B cell (primary cell): ENCODE results near the gene HMGB4. TPM values are rescaled to one million over a fixed set of nuclear protein-coding genes. Genes with fewer than 3 reads are reported as not detected.

Source experiments
- ATAC-seq: fragments of 200-7000 bp; cut with Tn5 transposase; one replicate; pipeline ENCODE4 v1.10.0; 2021; ENCODE audit warnings: low read depth, mild to moderate bottlenecking, moderate number of reproducible peaks, moderate library complexity
- CTCF ChIA-PET: fragments of 350-600 bp; sonication (Branson Sonifier 250); formaldehyde crosslinking; loops from one replicate; lab custom pipeline; 2021; ENCODE audit warnings: antibody characterized with exemption, inconsistent platforms; lab: Charles Lee
- POLR2A ChIA-PET: fragments of 350-600 bp; sonication (Branson Sonifier 250); formaldehyde crosslinking; loops from one replicate; lab custom pipeline; 2021; ENCODE audit warnings: antibody characterized with exemption; lab: Charles Lee
- DNase-seq: peaks from one replicate; pipeline ENCODE4 v3.0.0; 2013
- H2AFZ ChIP-seq: 2 replicates; pipeline ENCODE4 v1.6.1; 2012; ENCODE audit warnings: mild to moderate bottlenecking, low read depth, low read length; ENCODE audit not compliant: insufficient read depth, poor library complexity, severe bottlenecking
- H3K27ac ChIP-seq, 2 donors: 1 replicate in 1 of 2; 2 replicates in 1 of 2; pipeline ENCODE4 v1.5.1; 2012 to 2013; ENCODE audit warnings: low read length in 2 of 2, mild to moderate bottlenecking in 2 of 2, moderate library complexity in 1 of 2
- H3K27me3 ChIP-seq, 4 experiments: fragments of 200-600 bp in 1 of 4; sonication (generic) in 1 of 4; replicated peaks in 1 of 4; 1 replicate in 2 of 4; 2 replicates in 2 of 4; pipeline versions ENCODE4 v1.6.1 to v1.7.0; 2013 to 2016; ENCODE audit warnings: low read length in 3 of 4, mild to moderate bottlenecking in 2 of 4, mixed read lengths in 1 of 4, moderate library complexity in 1 of 4; ENCODE audit not compliant: insufficient read depth in 4 of 4, control insufficient read depth in 3 of 4; ENCODE audit errors: control extremely low read depth in 1 of 4
- H3K36me3 ChIP-seq, 2 experiments: replicated peaks in 1 of 2; 1 replicate in 1 of 2; 2 replicates in 1 of 2; pipeline versions ENCODE4 v1.6.1 to v1.7.1; 2013; ENCODE audit warnings: low read length in 1 of 2; ENCODE audit not compliant: insufficient read depth in 2 of 2, control insufficient read depth in 1 of 2; ENCODE audit errors: control extremely low read depth in 1 of 2, extremely low read depth in 1 of 2
- H3K4me1 ChIP-seq, 2 donors: fragments of 200-600 bp in 1 of 2; sonication (generic) in 1 of 2; 1 replicate in 1 of 2; 2 replicates in 1 of 2; pipeline versions ENCODE4 v1.5.1 to v1.6.1; 2013 to 2017; ENCODE audit warnings: low read length in 2 of 2; ENCODE audit not compliant: control insufficient read depth in 2 of 2, insufficient read depth in 2 of 2
- H3K4me2 ChIP-seq: replicated peaks from 2 replicates; pipeline ENCODE3; 2012; ENCODE audit warnings: mild to moderate bottlenecking, low read depth, low read length; ENCODE audit not compliant: poor library complexity, severe bottlenecking
- H3K4me3 ChIP-seq, 5 experiments: fragments of 200-600 bp in 1 of 5; sonication (generic) in 1 of 5; 1 replicate in 3 of 5; 2 replicates in 2 of 5; pipeline versions ENCODE4 v1.5.1 to v1.7.0; 2011 to 2016; ENCODE audit warnings: low read length in 4 of 5, mild to moderate bottlenecking in 4 of 5, low read depth in 2 of 5, control low read depth in 1 of 5, moderate library complexity in 1 of 5; ENCODE audit not compliant: insufficient read depth in 1 of 5; ENCODE audit errors: control extremely low read depth in 1 of 5, extremely low read depth in 1 of 5
- H3K79me2 ChIP-seq: fragments of 200-600 bp; sonication (generic); one replicate; pipeline ENCODE4 v1.6.0; 2016; ENCODE audit warnings: low read length; ENCODE audit not compliant: control insufficient read depth, insufficient read depth
- H3K9ac ChIP-seq: fragments of 200-600 bp; sonication (generic); 2 replicates; pipeline ENCODE4 v1.6.1; 2017; ENCODE audit warnings: mild to moderate bottlenecking, low read length, moderate library complexity
- H3K9me3 ChIP-seq, 3 donors: one replicate each; pipeline versions ENCODE4 v1.6.1 to v1.7.1; 2013; ENCODE audit warnings: low read length in 2 of 3; ENCODE audit not compliant: control insufficient read depth in 2 of 3, insufficient read depth in 1 of 3; ENCODE audit errors: control extremely low read depth in 1 of 3
- H4K20me1 ChIP-seq: 2 replicates; pipeline ENCODE4 v1.6.0; 2012; ENCODE audit warnings: mild to moderate bottlenecking, low read length; ENCODE audit not compliant: insufficient read depth, control insufficient read depth, poor library complexity, severe bottlenecking
- H3K27ac Mint-ChIP-seq: one replicate; pipeline ENCODE4 v1.8.0; 2021; ENCODE audit warnings: mixed read lengths
- H3K27me3 Mint-ChIP-seq: one replicate; pipeline ENCODE4 v1.8.0; 2021; ENCODE audit warnings: mixed read lengths
- H3K4me1 Mint-ChIP-seq: one replicate; pipeline ENCODE4 v1.8.0; 2021; ENCODE audit warnings: mixed read lengths
- H3K4me3 Mint-ChIP-seq: one replicate; pipeline ENCODE4 v1.8.0; 2021; ENCODE audit warnings: mixed read lengths
- H3K9me3 Mint-ChIP-seq: one replicate; pipeline ENCODE4 v1.8.0; 2022; ENCODE audit warnings: mixed read lengths; ENCODE audit not compliant: insufficient read depth
- EZH2 ChIP-seq: IDR thresholded peaks from 2 replicates; pipeline ENCODE4 v1.6.1; 2012; ENCODE audit warnings: borderline replicate concordance, low read depth, mild to moderate bottlenecking, moderate library complexity, low read length; ENCODE audit not compliant: insufficient read depth, poor library complexity, severe bottlenecking
- WGBS: methylation state at CpG from one replicate; pipeline ENCODE4 v1.1.5; 2013; ENCODE audit warnings: missing lambda C conversion rate; ENCODE audit not compliant: insufficient coverage; 5-methylcytosine and 5-hydroxymethylcytosine counted together
- intact Hi-C: fragments of 100-400 bp; cut with micrococcal nuclease; formaldehyde crosslinking; loops from one replicate; pipeline ENCODE4 v1.10.0; 2022
- polyA plus RNA-seq: library from polyadenylated mRNA; depleted of rRNA; stranded (reverse); fragments of >200 nt; gene quantifications from 2 replicates; pipeline ENCODE4 v1.2.3, GENCODE V29; 2012
- total RNA-seq, 2 donors: library from RNA; stranded (reverse); fragments of 120-200 nt in 1 of 2; gene quantifications; 1 replicate in 1 of 2; 2 replicates in 1 of 2; pipeline versions ENCODE4 v1.2.3 to v1.2.4, GENCODE V29; 2013 to 2022
- TF ChIP-seq, protein P1 (sequence below): fragments of 200-600 bp; IDR thresholded peaks from one replicate; pipeline ENCODE4 v1.8.0; 2022; ENCODE audit warnings: antibody characterized with exemption, mild to moderate bottlenecking

Gene HMGB4
- total and polyA plus RNA-seq, 2 donors (not counting 1 experiment from before 2014, with no cell fraction given) = not detected

DNA sequence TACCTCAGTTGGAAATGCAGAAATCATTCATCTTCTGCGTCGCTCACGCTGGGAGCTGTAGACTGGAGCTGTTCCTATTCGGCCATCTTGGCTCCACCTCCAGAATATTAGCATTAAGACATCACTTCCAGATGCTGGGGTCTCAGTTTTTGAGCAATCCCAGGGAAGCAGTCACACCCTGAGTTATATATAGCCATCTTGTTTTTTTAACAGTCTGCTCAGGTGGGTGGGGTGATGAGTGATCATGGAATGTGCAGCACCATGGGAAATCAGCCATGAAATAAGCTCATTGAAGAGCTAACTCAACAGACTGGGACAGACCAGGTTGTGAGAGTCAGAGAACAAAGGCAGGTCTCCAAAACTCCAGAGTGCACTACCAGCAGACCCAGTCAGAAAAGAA lies 27.0 kb upstream of the HMGB4 start:
- intact Hi-C loops = no loop called here
- no peak overlapping the region for H3K27ac Mint-ChIP-seq
- H4K20me1 ChIP-seq = no peaks in the 10 kb centered on the region
- H3K27me3 Mint-ChIP-seq = no peaks in the 10 kb centered on the region
- ChIA-PET POLR2A (no interaction called here), CTCF (no interaction called here)
- H3K4me1 Mint-ChIP-seq = no peaks in the 10 kb centered on the region
- H3K36me3 ChIP-seq = no peaks in the 10 kb centered on the region
- no peak overlapping the region for H3K4me3 ChIP-seq
- peaks cover 0 to 4% (median 0%) of the 10 kb centered on the region in 3 donors for H3K9me3 ChIP-seq
- H3K4me3 Mint-ChIP-seq = no peak overlapping the region
- H3K4me2 ChIP-seq = no peak overlapping the region
- no peaks in the 10 kb centered on the region for H3K79me2 ChIP-seq
- H3K27me3 ChIP-seq = no peaks in the 10 kb centered on the region
- TF ChIP-seq, protein P1, sequence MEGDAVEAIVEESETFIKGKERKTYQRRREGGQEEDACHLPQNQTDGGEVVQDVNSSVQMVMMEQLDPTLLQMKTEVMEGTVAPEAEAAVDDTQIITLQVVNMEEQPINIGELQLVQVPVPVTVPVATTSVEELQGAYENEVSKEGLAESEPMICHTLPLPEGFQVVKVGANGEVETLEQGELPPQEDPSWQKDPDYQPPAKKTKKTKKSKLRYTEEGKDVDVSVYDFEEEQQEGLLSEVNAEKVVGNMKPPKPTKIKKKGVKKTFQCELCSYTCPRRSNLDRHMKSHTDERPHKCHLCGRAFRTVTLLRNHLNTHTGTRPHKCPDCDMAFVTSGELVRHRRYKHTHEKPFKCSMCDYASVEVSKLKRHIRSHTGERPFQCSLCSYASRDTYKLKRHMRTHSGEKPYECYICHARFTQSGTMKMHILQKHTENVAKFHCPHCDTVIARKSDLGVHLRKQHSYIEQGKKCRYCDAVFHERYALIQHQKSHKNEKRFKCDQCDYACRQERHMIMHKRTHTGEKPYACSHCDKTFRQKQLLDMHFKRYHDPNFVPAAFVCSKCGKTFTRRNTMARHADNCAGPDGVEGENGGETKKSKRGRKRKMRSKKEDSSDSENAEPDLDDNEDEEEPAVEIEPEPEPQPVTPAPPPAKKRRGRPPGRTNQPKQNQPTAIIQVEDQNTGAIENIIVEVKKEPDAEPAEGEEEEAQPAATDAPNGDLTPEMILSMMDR = no peak
- no peak for TF ChIP-seq EZH2
- 93% methylated on average over 3 of the region's 4 CpGs for WGBS
- DNase-seq = no peak
- no peak for ATAC-seq
- no peak overlapping the region for H2AFZ ChIP-seq
- no peak overlapping the region for H3K9ac ChIP-seq
- no peaks in the 10 kb centered on the region for H3K9me3 Mint-ChIP-seq
- H3K4me1 ChIP-seq = no peaks in the 10 kb centered on the region
- H3K27ac ChIP-seq = no peak overlapping the region

DNA sequence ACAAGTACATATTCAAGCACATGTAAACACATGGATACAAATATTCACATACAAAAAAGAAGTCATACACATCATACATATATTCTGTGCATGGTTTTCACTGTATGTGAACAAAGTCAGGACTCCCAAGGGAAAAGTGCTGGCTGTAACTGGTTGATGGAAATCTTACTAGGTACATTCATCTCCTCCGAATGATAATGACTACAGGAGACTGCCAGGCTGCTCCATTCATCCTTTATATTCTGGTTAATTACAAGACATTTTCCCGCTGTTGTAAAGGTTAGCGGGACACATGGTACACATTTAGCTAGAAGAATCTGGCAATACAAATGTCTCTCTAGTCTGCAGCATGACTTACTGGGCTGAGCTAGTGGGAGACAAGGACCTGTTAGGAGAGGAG lies 26.2 kb upstream of the HMGB4 start:
- Histone ChIP-seq H3K4me1 (no peaks in the 10 kb centered on the region), H3K9me3 (peaks cover 0 to 4% (median 0%) of the 10 kb centered on the region in 3 donors), H2AFZ (no peak overlapping the region), H3K36me3 (no peaks in the 10 kb centered on the region), H3K27ac (no peak overlapping the region), H4K20me1 (no peaks in the 10 kb centered on the region), H3K79me2 (no peaks in the 10 kb centered on the region), H3K9ac (no peak overlapping the region), H3K4me3 (no peak overlapping the region), H3K27me3 (no peaks in the 10 kb centered on the region), H3K4me2 (no peak overlapping the region)
- TF ChIP-seq, protein P1 = no peak
- no peak for TF ChIP-seq EZH2
- no peak for ATAC-seq
- no CpG with 5 or more reads among the region's 3 CpGs for WGBS
- ChIA-PET POLR2A (no interaction called here), CTCF (no interaction called here)
- Mint-ChIP-seq H3K9me3 (no peaks in the 10 kb centered on the region), H3K4me3 (no peak overlapping the region), H3K4me1 (no peaks in the 10 kb centered on the region), H3K27me3 (no peaks in the 10 kb centered on the region), H3K27ac (no peak overlapping the region)
- DNase-seq = no peak
- intact Hi-C loops = no loop called here
